Effector memory CD8-positive, alpha-beta T cell (primary cell): Measurements from ENCODE around the gene ABCA8.

Experiments used
- ATAC-seq: fragments of 150-1000 bp; cut with Tn5 transposase; replicated peaks from 2 replicates; pipeline ENCODE4 v1.10.0; 2021; ENCODE audit warnings: mild to moderate bottlenecking, moderate library complexity
- DNase-seq, 3 experiments: peaks; one replicate each; pipeline ENCODE4 v3.0.0; 2021
- H3K27ac Mint-ChIP-seq, 2 donors: one replicate each; pipeline ENCODE4 v1.8.0; 2022; ENCODE audit warnings: mild to moderate bottlenecking in 2 of 2, mixed read lengths in 2 of 2, moderate library complexity in 2 of 2
- H3K27me3 Mint-ChIP-seq, 2 donors: one replicate each; pipeline ENCODE4 v1.8.0; 2022; ENCODE audit warnings: mixed read lengths in 2 of 2
- H3K36me3 Mint-ChIP-seq: one replicate; pipeline ENCODE4 v1.8.0; 2022; ENCODE audit warnings: mild to moderate bottlenecking, moderate library complexity, mixed read lengths; ENCODE audit not compliant: insufficient read depth
- H3K4me1 Mint-ChIP-seq, 2 donors: one replicate each; pipeline ENCODE4 v1.8.0; 2022; ENCODE audit warnings: low read depth in 2 of 2, mixed read lengths in 2 of 2
- H3K4me3 Mint-ChIP-seq, 2 donors: one replicate each; pipeline ENCODE4 v1.8.0; 2022; ENCODE audit warnings: mild to moderate bottlenecking in 2 of 2, mixed read lengths in 2 of 2, moderate library complexity in 2 of 2
- H3K9me3 Mint-ChIP-seq, 2 donors: one replicate each; pipeline ENCODE4 v1.8.0; 2022; ENCODE audit warnings: mixed read lengths in 2 of 2

The ABCA8 gene

DNA sequence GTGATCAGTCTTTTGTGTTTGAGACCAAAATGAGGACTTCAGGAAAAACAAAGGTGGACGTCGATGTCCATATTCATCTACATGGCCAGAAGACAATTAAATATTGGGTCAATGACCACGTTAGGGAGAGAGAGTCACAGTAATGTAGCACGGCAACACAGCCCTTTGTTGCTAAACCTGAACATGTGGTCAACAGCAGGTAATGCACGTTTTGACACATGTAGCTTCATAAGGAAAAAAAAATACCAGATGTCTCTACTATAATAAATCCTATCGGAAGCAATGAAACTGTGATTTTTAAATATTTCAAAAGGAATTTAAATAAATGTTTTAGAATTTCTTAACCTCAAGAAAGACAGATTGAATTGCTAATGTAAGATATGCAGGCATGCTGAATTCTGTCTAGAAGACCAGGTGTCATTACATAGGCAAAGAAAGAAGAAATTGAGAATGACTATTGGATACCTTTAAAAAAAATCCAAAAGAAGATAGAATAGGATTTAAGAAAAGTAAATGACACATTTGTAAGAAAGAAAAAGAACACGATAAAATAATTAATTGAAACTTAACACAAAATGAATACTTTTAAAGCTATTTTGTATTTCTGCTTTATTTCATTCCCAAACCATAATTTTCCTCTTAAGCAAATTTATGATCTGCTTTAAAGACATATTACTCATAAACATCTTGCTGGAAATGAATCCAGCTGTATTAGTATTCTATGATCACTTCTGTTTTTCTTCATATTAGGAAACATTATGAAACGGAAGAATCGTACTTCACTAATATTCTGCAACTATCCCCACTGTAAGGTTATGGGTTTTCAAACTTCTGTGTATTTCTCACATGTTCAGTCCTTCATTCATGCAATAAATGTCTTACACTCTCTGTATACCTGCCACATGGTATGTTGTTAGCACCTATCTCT is 30.1 kb downstream of the ABCA8 start:
- ATAC-seq (no peak), DNase-seq (no peak)
- no peak overlapping the region for H3K4me3 Mint-ChIP-seq
- no peaks in the 10 kb centered on the region for H3K36me3 Mint-ChIP-seq
- H3K27me3 Mint-ChIP-seq: peaks cover 0 to 12% of the 10 kb centered on the region in 2 donors
- H3K4me1 Mint-ChIP-seq: no peaks in the 10 kb centered on the region
- no peak overlapping the region for H3K27ac Mint-ChIP-seq
- H3K9me3 Mint-ChIP-seq: peaks cover 0 to 2% of the 10 kb centered on the region in 2 donors

DNA sequence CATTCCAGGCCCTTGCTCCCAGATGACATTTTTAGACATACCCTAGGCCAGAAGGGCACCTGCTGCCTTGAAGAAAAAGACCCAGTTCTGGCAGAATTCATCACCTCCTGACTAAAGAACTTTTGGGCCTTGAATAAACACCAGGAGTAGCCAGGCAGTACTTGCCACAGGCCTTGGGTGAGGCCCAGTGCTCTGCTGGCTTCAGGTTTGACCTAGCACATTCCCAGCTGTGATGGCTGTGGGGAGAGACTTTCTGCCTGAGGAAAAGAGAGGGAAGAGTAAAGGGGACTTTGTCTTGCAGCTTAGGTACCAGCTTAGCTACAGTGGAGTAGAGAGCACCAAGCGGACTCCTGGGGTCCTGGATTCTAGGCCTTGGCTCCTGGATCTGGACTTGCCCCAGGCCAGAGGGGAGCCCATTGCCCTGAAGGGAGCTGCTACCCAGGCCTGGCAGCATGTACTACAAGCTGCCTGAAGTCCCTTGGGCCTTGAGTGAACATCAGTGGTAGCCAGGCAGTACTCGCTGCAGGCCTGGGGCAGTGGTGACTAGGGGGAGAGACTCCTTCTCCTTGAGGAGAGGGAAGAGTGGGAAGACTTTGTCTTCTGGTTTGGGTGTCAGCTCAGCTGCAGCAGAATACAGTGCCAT is 44.3 kb downstream of the ABCA8 start:
- Mint-ChIP-seq H3K27me3 (peaks cover 18 to 19% of the 10 kb centered on the region in 2 donors), H3K4me3 (no peak overlapping the region), H3K4me1 (no peaks in the 10 kb centered on the region), H3K9me3 (no peaks in the 10 kb centered on the region), H3K36me3 (peaks cover 3% of the 10 kb centered on the region), H3K27ac (no peak overlapping the region)
- DNase-seq (no peak), ATAC-seq (no peak)

DNA sequence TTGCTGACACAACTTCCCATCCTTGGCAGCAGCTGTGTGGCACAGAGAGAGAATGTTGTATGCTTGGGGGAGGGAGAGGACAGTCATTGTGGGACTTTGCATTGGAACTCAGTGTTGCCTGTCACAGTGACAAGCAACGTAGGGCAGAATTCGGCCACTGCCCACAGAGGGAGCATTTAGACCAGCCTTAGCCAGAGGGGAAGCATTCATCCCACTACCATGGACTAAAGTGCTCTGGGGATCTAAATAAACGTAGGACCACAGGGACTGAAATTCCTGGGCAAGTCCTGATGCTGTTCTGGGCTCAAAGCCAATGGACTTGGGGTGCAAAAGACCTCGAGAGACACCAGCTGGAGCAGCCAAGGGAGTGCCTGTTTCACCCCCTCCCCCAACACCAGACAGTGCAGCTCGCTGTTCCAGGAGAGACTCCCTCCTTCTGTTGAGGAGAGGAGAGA is 44.9 kb downstream of the ABCA8 start:
- no peak for DNase-seq
- no peak for ATAC-seq
- Mint-ChIP-seq H3K27ac (no peak overlapping the region), H3K27me3 (peaks cover 18 to 19% of the 10 kb centered on the region in 2 donors), H3K9me3 (no peaks in the 10 kb centered on the region), H3K36me3 (peaks cover 3% of the 10 kb centered on the region), H3K4me3 (no peak overlapping the region), H3K4me1 (no peaks in the 10 kb centered on the region)

DNA sequence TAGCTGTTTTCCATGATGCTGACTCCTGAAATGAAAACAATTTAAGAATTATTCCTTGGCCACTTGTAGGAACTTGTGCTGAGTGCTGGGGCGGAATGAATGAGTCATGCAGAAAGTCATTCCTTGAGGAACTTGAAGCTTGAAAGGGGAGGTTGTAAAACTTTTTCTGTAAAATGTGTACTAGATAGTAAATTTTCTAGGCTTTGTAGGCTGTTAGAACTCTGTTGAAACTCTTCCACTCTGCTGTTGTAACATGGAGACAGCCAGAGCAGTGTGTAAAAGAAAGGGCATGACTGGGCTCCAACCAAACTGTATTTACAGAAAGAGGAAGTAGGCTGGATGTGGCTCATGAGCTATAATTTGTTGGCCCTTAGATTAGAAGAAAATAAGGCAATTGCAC is 46.1 kb downstream of the ABCA8 start:
- Mint-ChIP-seq H3K36me3 (peaks cover 3% of the 10 kb centered on the region), H3K4me3 (no peak overlapping the region), H3K27me3 (peaks cover 18 to 19% of the 10 kb centered on the region in 2 donors), H3K27ac (no peak overlapping the region), H3K9me3 (no peaks in the 10 kb centered on the region), H3K4me1 (no peaks in the 10 kb centered on the region)
- no peak for DNase-seq
- no peak for ATAC-seq

DNA sequence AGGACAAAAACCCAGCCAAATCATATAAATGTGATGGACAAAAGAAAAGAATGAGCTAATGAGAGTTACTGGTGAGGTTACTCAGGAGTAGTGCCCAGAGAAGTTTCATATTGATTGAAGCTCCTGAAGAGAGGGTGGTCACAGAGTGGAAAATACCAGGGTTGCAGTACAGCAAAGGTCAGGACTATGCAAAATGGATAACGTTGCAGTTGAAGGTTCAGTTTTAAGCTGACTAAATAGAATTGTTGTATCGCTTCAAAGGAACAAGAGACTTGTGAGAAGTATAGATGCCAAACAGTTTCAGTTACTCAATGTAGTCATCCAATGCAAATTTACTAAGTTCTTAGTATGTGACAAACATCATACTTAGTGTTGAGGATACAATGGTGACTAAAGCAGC is 47.1 kb downstream of the ABCA8 start:
- peaks cover under 1% of the 10 kb centered on the region for H3K36me3 Mint-ChIP-seq
- H3K27me3 Mint-ChIP-seq: peaks cover 18 to 19% of the 10 kb centered on the region in 2 donors
- DNase-seq (no peak), ATAC-seq (no peak)
- no peak overlapping the region for H3K27ac Mint-ChIP-seq
- H3K4me3 Mint-ChIP-seq: no peak overlapping the region
- H3K4me1 Mint-ChIP-seq: no peaks in the 10 kb centered on the region
- H3K9me3 Mint-ChIP-seq: no peaks in the 10 kb centered on the region

DNA sequence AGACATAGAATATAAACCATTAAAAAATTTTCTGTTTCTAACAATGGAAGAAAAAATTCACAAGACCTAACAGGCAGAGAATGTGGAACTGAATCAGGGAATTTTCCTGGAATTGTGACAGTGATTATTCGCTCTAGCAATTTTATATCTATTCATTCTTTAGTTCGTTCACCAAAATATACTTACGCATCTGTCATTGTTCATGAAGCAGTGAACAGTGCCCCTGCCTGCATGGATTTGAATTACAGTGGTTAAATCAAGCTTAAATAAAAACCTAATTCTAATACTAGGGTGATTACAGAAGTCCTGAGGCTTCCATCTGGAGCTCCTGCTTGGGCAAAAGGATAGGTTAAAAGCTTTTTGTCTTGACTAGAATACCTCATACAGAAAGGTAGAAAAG is 48.6 kb downstream of the ABCA8 start:
- H3K27ac Mint-ChIP-seq: no peak overlapping the region
- ATAC-seq: no peak
- peaks cover 9 to 13% of the 10 kb centered on the region in 2 donors for H3K27me3 Mint-ChIP-seq

DNA sequence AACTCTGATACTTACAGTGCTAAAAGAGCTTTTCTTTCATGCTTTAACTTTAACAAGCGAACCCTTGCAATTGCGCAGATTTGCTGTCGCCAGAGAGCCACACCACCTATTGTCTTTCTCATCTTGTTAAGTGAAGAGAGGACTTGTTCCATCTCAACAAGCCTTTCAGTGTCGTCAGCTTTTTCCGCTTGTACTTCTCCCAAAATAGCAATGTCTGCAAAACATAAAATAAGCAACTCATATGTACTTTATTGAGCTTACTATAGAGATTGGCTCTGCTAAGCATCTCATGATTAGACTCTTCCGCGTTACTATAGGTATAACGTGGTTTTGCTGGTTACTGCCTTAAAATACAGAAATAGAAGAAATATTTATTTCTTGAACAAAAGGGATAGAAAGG is 51.9 kb downstream of the ABCA8 start:
- no peaks in the 10 kb centered on the region for H3K4me1 Mint-ChIP-seq

More for the DNA sequence above, 48.6 kb downstream of the ABCA8 start:
- Mint-ChIP-seq H3K4me3 (no peak overlapping the region), H3K9me3 (no peaks in the 10 kb centered on the region), H3K4me1 (no peaks in the 10 kb centered on the region), H3K36me3 (no peaks in the 10 kb centered on the region)
- no peak for DNase-seq

DNA sequence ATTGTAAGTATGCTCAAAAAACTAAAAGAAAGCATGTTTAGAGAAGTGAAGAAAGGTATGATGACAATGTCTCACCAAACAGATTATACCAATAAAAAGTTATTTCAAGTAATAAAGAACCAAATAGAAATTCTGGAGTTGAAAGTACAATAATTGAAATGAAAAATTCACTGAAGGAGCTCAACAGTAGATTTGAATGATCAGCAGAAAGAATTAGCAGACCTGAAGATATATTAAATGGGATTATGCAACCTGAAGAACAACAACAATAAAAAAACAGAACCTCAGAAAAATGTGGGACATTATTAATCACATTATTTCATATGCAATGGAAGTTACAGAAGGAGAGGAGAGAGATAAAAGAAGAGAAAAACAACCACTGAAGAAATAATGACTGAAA is 57.6 kb downstream of the ABCA8 start:
- no peak for DNase-seq
- no peak for ATAC-seq

More for the DNA sequence above, 51.9 kb downstream of the ABCA8 start:
- Mint-ChIP-seq H3K4me3 (no peak overlapping the region), H3K9me3 (no peaks in the 10 kb centered on the region), H3K36me3 (no peaks in the 10 kb centered on the region), H3K27ac (no peak overlapping the region), H3K27me3 (peaks cover 6 to 8% of the 10 kb centered on the region in 2 donors)
- no peak for ATAC-seq
- DNase-seq: no peak

DNA sequence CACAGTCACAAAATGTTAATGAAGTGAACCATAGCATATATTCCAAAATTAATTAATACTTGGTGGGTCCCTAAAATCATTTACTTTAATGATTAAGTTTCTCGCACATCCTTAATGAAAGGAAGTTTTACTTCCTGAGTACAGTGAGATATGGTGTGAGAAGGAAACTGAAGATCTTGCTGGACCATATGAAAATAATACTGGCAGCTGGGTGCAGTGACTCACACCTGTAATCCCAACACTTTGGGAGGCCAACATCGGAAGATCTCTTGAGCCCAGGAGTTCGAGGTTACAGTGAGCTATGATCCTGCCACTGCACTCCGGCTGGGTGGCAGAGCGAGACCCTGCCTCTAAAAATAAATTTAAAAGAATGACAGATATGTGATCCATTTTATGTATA is 62.5 kb downstream of the ABCA8 start:
- no peaks in the 10 kb centered on the region for H3K4me1 Mint-ChIP-seq
- H3K27me3 Mint-ChIP-seq: peaks cover 13 to 16% of the 10 kb centered on the region in 2 donors
- ATAC-seq: no peak
- H3K36me3 Mint-ChIP-seq: no peaks in the 10 kb centered on the region
- no peak overlapping the region for H3K4me3 Mint-ChIP-seq
- no peak overlapping the region for H3K27ac Mint-ChIP-seq
- H3K9me3 Mint-ChIP-seq: peaks cover 5 to 12% of the 10 kb centered on the region in 2 donors
- DNase-seq: no peak

More for the DNA sequence above, 57.6 kb downstream of the ABCA8 start:
- Mint-ChIP-seq H3K9me3 (peaks cover 5 to 16% of the 10 kb centered on the region in 2 donors), H3K4me1 (no peaks in the 10 kb centered on the region), H3K27me3 (peaks cover 10 to 25% of the 10 kb centered on the region in 2 donors), H3K36me3 (no peaks in the 10 kb centered on the region), H3K4me3 (no peak overlapping the region), H3K27ac (no peak overlapping the region)

DNA sequence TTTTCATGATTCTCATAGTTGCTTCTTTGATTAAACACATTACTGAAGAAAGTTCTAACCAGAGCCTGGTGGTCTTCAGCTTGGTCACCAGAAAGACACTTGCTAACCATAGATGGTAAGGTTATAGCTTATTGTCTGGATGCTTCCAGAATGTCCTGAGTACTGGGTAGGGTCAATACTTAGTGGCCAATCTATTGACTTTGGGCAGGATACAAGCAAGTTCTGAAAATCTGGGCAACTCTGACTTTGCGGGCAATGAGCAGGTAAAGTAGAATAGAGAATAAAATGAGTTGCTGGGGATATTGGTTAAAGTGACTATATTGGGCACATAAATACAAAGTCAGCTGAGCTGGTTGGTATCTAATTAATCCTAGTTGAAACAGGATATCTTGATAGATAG is 63.0 kb downstream of the ABCA8 start:
- H3K4me1 Mint-ChIP-seq: no peaks in the 10 kb centered on the region
- H3K9me3 Mint-ChIP-seq: peaks cover 5 to 8% of the 10 kb centered on the region in 2 donors
- no peaks in the 10 kb centered on the region for H3K36me3 Mint-ChIP-seq
- H3K4me3 Mint-ChIP-seq: no peak overlapping the region
- H3K27ac Mint-ChIP-seq: no peak overlapping the region
- DNase-seq (no peak), ATAC-seq (no peak)
- peaks cover 12 to 16% of the 10 kb centered on the region in 2 donors for H3K27me3 Mint-ChIP-seq

DNA sequence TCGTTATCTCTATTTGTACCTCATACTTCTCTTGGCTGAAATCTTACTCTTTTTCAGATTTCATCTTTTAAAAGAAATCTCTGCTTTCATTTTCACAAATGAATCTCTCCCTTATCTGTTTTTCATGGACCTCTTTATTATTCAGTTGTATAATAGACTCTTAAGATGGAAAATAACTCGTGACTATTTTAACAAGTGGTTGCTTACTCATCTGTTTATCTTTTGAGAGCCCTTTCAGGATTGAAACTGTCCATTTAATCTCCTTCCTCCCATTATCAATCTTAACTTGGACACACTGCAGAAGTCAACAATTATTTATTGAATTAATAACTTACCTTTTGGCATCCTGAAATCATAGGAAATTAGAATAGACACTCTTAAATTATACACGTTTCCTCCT is 68.8 kb downstream of the ABCA8 start:
- Mint-ChIP-seq H3K27ac (no peak overlapping the region), H3K36me3 (no peaks in the 10 kb centered on the region), H3K4me3 (no peak overlapping the region), H3K4me1 (no peaks in the 10 kb centered on the region), H3K27me3 (peaks cover 27 to 34% of the 10 kb centered on the region in 2 donors), H3K9me3 (peaks cover 0 to 2% of the 10 kb centered on the region in 2 donors)
- DNase-seq (no peak), ATAC-seq (no peak)

DNA sequence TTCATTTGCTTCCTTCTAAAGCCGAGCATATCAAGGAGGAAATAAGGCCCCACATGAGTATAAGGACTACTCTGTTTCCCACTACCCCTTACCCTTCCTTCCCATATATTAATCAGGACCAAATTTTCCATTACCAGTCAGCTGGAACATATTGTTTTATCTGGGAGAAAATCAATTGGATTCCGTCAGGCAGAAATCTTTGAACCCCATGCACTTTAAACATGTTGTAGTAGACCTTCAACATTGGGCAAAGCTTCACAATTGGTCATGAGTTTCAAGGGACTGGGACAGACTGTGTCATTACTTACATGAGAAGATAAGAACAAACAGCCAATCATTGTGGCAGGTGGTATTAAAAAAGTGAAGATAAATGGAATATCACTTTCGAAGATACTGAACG is 70.3 kb downstream of the ABCA8 start:
- Mint-ChIP-seq H3K9me3 (peaks cover 0 to 2% of the 10 kb centered on the region in 2 donors), H3K27me3 (peaks cover 34 to 35% of the 10 kb centered on the region in 2 donors)
- ATAC-seq: no peak

DNA sequence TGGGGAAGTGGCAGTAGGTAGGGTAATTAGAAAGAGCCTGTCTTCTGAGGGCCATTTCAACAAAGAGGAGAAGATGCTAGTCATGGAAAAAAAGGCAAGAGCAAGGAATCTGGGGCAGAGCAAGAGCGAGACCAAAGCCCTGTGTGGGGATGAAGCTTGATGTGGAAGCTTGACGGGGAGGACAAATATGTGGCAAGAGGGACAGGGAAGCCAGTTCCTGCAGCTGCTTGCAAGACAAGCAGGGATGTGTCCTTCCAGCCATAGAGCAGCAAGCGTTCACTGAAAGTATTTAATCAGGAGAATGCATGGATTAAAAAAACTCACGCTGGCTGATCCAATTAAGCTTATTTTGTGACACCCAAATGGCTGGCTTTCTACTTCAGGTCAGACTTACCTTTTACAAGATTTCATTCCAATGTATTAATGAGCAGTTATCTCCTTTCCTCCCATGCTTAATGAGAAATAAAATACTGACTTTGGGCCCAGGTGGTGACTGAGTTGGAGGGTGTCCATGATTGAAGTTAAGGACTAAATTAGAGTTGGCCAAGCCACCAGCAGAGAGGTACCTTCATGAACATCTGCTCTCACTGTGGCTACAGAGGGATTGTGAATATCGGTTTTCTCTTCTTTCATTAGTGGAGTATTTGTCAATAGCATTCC is 76.8 kb downstream of the ABCA8 start:
- Mint-ChIP-seq H3K9me3 (peaks cover 2 to 10% of the 10 kb centered on the region in 2 donors), H3K27me3 (peaks cover 31 to 46% of the 10 kb centered on the region in 2 donors), H3K27ac (no peak overlapping the region), H3K4me3 (no peak overlapping the region), H3K4me1 (no peaks in the 10 kb centered on the region), H3K36me3 (no peaks in the 10 kb centered on the region)
- ATAC-seq: no peak
- no peak for DNase-seq

More for the DNA sequence above, 70.3 kb downstream of the ABCA8 start:
- Mint-ChIP-seq H3K4me3 (no peak overlapping the region), H3K4me1 (no peaks in the 10 kb centered on the region), H3K27ac (no peak overlapping the region), H3K36me3 (no peaks in the 10 kb centered on the region)
- no peak for DNase-seq
